ENCODE results near the gene CD3D. TPM values are rescaled to one million over a fixed set of nuclear protein-coding genes. Genes with fewer than 3 reads are reported as not detected.
A peak's percentile ranks its signal among the peaks of the same experiment; 100 is the strongest.

The CD3D gene
- total RNA-seq, 2 experiments from 2014 or later, result not detected

GRCh38 chr11:118353084-118353710 is 10.7 kb upstream of the CD3D start:
- Histone ChIP-seq H4K20me1 (ENCODE audit: insufficient read depth, low read length) (no peaks in the 10 kb centered on the region), H3K4me3 (ENCODE audit: low read depth, low read length, poor library complexity, severe bottlenecking) (no peak overlapping the region), H3K4me2 (ENCODE audit: low read length) (0 out of 2 replicates have a peak overlapping the region, but pooled peaks have one; percentile 9), H3K9me3 (ENCODE audit: low read length) (no peaks in the 10 kb centered on the region), H3K27ac (ENCODE audit: low read depth, low read length, poor library complexity, severe bottlenecking) (no peak overlapping the region), H3K4me1 (ENCODE audit: insufficient read depth, low read length, poor library complexity, severe bottlenecking) (peaks cover 5% of the 10 kb centered on the region), H2AFZ (ENCODE audit: low read length) (peak overlapping the region; percentile 65), H3K79me2 (ENCODE audit: insufficient read depth, low read depth, low read length) (no peaks in the 10 kb centered on the region), H3K36me3 (ENCODE audit: insufficient read depth, low read length) (no peaks in the 10 kb centered on the region), H3K9me2 (ENCODE audit: insufficient read depth, low read length) (no peaks in the 10 kb centered on the region)
- POLR2A ChIA-PET, result no interaction called here
- intact Hi-C loops (cut with micrococcal nuclease; ENCODE audit: unreplicated experiment), result loop anchor here (1.0 to 5.0 kb wide), 3 partner anchors 57 to 155 kb away; no protein-coding TSS in a partner anchor
- TF ChIP-seq CTCF (conservative IDR thresholded peaks at IDR 0.05; ENCODE audit: low read length), result peak; percentile 92
- TF ChIP-seq EZH2phosphoT487 (IDR thresholded peaks at IDR 0.05; ENCODE audit: borderline replicate concordance, low read depth, low read length), result no peak
- BruUV-seq (replicated peaks), result no TSS peak
- peak; percentile 60 for DNase-seq (ENCODE audit: low spot score)
- CTCF ChIA-PET (ENCODE audit: unreplicated experiment), result interaction anchor here (1.1 to 1.3 kb wide), 2 partner anchors 77 to 155 kb away, joined by 3 to 5 read pairs; no protein-coding TSS in a partner anchor

GRCh38 chr11:118349475-118349874 is 7.0 kb upstream of the CD3D start:
- H3K9me3 ChIP-seq (ENCODE audit: low read length), result no peaks in the 10 kb centered on the region
- DNase-seq (ENCODE audit: low spot score), result no peak
- H3K4me1 ChIP-seq (ENCODE audit: insufficient read depth, low read length, poor library complexity, severe bottlenecking), result peaks cover 20% of the 10 kb centered on the region
- no peak overlapping the region for H3K4me3 ChIP-seq (ENCODE audit: low read depth, low read length, poor library complexity, severe bottlenecking)
- no TSS peak for BruUV-seq (replicated peaks)
- no peaks in the 10 kb centered on the region for H3K9me2 ChIP-seq (ENCODE audit: insufficient read depth, low read length)
- H3K4me2 ChIP-seq (ENCODE audit: low read length), result no peak overlapping the region
- POLR2A ChIA-PET, result no interaction called here
- TF ChIP-seq EZH2phosphoT487 (IDR thresholded peaks at IDR 0.05; ENCODE audit: borderline replicate concordance, low read depth, low read length) (no peak), CTCF (conservative IDR thresholded peaks at IDR 0.05; ENCODE audit: low read length) (no peak)
- H3K27ac ChIP-seq (ENCODE audit: low read depth, low read length, poor library complexity, severe bottlenecking), result no peak overlapping the region
- H2AFZ ChIP-seq (ENCODE audit: low read length), result peak overlapping the region; percentile 60
- CTCF ChIA-PET (ENCODE audit: unreplicated experiment), result interaction anchor here (1.1 kb wide), 1 partner anchor 53 kb away, joined by 6 read pairs; no protein-coding TSS in a partner anchor
- intact Hi-C loops (cut with micrococcal nuclease; ENCODE audit: unreplicated experiment), result no loop called here
- no peaks in the 10 kb centered on the region for H3K79me2 ChIP-seq (ENCODE audit: insufficient read depth, low read depth, low read length)
- no peaks in the 10 kb centered on the region for H3K36me3 ChIP-seq (ENCODE audit: insufficient read depth, low read length)
- no peaks in the 10 kb centered on the region for H4K20me1 ChIP-seq (ENCODE audit: insufficient read depth, low read length)

GRCh38 chr11:118343981-118344515 is 1.5 kb upstream of the CD3D start, which contains the start of gene CD3G:
TSS of gene CD3G (plus strand) at chr11:118344344. CDS start at chr11:118344424, 80 bp downstream.
- Histone ChIP-seq H3K9me2 (ENCODE audit: insufficient read depth, low read length) (no peaks in the 10 kb centered on the region), H3K4me3 (ENCODE audit: low read depth, low read length, poor library complexity, severe bottlenecking) (no peak within 1 kb of the TSS), H3K9me3 (ENCODE audit: low read length) (no peaks in the 10 kb centered on the region), H4K20me1 (ENCODE audit: insufficient read depth, low read length) (no peaks in the 10 kb centered on the region), H3K79me2 (ENCODE audit: insufficient read depth, low read depth, low read length) (no peaks in the 10 kb centered on the region), H2AFZ (ENCODE audit: low read length) (peak within 1 kb of the TSS; percentile 59; the same call in 1 of the 2 replicates), H3K36me3 (ENCODE audit: insufficient read depth, low read length) (no peaks in the 10 kb centered on the region), H3K4me2 (ENCODE audit: low read length) (no peak within 1 kb of the TSS), H3K4me1 (ENCODE audit: insufficient read depth, low read length, poor library complexity, severe bottlenecking) (peaks cover 33% of the 10 kb centered on the region), H3K27ac (ENCODE audit: low read depth, low read length, poor library complexity, severe bottlenecking) (no peak within 1 kb of the TSS)
- DNase-seq (ENCODE audit: low spot score), result no peak
- intact Hi-C loops (cut with micrococcal nuclease; ENCODE audit: unreplicated experiment), result no loop called here
- ChIA-PET POLR2A (no interaction called here), CTCF (ENCODE audit: unreplicated experiment) (no interaction called here)
- no peak for TF ChIP-seq EZH2phosphoT487 (IDR thresholded peaks at IDR 0.05; ENCODE audit: borderline replicate concordance, low read depth, low read length)
- no peak for TF ChIP-seq CTCF (conservative IDR thresholded peaks at IDR 0.05; ENCODE audit: low read length)
- BruUV-seq (replicated peaks), result no TSS peak
